Testis (tissue), 2 donors: ENCODE results near the gene ORM2.

ENCODE experiments used
- CTCF ChIP-seq, 3 experiments: fragments of 450-650 bp in 2 of 3; fragments of 200-600 bp in 1 of 3; sonication (generic) in 1 of 3; IDR thresholded peaks; one replicate each; pipeline ENCODE4 v1.5.1; 2016 to 2019; ENCODE audit warnings: antibody characterized with exemption in 3 of 3, mild to moderate bottlenecking in 2 of 3, moderate library complexity in 1 of 3
- POLR2A ChIP-seq: fragments of 450-650 bp; IDR thresholded peaks from one replicate; pipeline ENCODE4 v1.6.1; 2017; ENCODE audit warnings: antibody characterized with exemption, mild to moderate bottlenecking, moderate library complexity

GRCh38 chr9:114313186-114313585, 16.5 kb upstream of the ORM2 start:
- TF ChIP-seq CTCF (IDR thresholded peaks at IDR 0.05), result no peak
- no peak for TF ChIP-seq POLR2A
